Thoracic aorta (tissue), 2 donors: Measurements from ENCODE around the gene ICA1. TPM values are rescaled to one million over a fixed set of nuclear protein-coding genes. Genes with fewer than 3 reads are reported as not detected.

Experiments
- ATAC-seq: fragments of 150-250 bp; one replicate; pipeline ENCODE4 v1.8.0; 2017; ENCODE audit warnings: low read depth; ENCODE audit not compliant: insufficient number of reproducible peaks, low FRiP score
- DNase-seq: peaks from one replicate; pipeline ENCODE4 v3.0.0-alpha.2; 2020; ENCODE audit warnings: low spot score
- H3K27ac ChIP-seq, 2 donors: fragments of 200-600 bp; sonication (generic); 1 replicate in 1 of 2; 2 replicates in 1 of 2; pipeline ENCODE4 v1.5.1; 2016; ENCODE audit warnings: mild to moderate bottlenecking in 2 of 2, moderate library complexity in 2 of 2
- H3K27me3 ChIP-seq: fragments of 200-600 bp; sonication (generic); replicated peaks from 2 replicates; pipeline ENCODE4 v1.6.0; 2016; ENCODE audit warnings: mild to moderate bottlenecking; ENCODE audit not compliant: insufficient read depth
- H3K36me3 ChIP-seq: fragments of 200-600 bp; sonication (generic); one replicate; pipeline ENCODE4 v1.5.1; 2016
- H3K4me1 ChIP-seq, 2 donors: fragments of 200-600 bp; sonication (generic); 1 replicate in 1 of 2; 2 replicates in 1 of 2; pipeline versions ENCODE4 v1.5.1 to v1.6.0; 2016; ENCODE audit warnings: low read depth in 2 of 2, mild to moderate bottlenecking in 1 of 2; ENCODE audit not compliant: control insufficient read depth in 1 of 2
- H3K4me3 ChIP-seq: fragments of 200-600 bp; sonication (generic); 2 replicates; pipeline ENCODE4 v1.5.1; 2016; ENCODE audit warnings: mild to moderate bottlenecking
- H3K9me3 ChIP-seq: fragments of 200-600 bp; sonication (generic); 2 replicates; pipeline ENCODE4 v1.5.1; 2016
- total RNA-seq, 2 donors: library from RNA; depleted of rRNA; stranded (reverse); fragments of >200 nt; gene quantifications; one replicate each; pipeline versions ENCODE4 v1.1.0 to v1.2.3, GENCODE V29; 2016
- TF ChIP-seq, protein P1 (sequence below): fragments of 200-600 bp; sonication (generic); IDR thresholded peaks from one replicate; pipeline ENCODE4 v1.5.1; 2019; ENCODE audit warnings: antibody characterized with exemption

Gene ICA1
- total RNA-seq, 2 donors from 2014 or later: 6.6 to 9.9 TPM

DNA sequence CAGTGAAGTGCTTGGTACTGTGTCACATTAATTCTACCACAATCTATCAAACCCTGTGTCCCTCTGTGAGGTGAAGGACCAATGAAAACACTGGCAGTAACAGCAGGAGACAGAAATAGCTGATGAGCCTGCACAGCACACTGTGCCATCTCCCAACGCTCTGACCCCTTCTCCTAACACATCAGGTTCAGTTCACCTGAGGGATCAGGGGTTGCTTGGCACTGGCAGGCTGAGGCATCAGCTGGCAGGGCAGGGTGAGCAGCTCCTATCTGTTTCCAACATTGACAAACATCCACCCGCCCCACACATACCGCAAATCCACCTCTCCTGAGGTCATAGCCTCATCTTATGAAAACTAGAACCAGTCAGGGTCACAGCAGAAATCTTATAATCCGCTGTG lies 120.9 kb downstream of the ICA1 start:
- H3K36me3 ChIP-seq: no peaks in the 10 kb centered on the region
- ATAC-seq (no peak), DNase-seq (no peak)
- TF ChIP-seq, protein P1, sequence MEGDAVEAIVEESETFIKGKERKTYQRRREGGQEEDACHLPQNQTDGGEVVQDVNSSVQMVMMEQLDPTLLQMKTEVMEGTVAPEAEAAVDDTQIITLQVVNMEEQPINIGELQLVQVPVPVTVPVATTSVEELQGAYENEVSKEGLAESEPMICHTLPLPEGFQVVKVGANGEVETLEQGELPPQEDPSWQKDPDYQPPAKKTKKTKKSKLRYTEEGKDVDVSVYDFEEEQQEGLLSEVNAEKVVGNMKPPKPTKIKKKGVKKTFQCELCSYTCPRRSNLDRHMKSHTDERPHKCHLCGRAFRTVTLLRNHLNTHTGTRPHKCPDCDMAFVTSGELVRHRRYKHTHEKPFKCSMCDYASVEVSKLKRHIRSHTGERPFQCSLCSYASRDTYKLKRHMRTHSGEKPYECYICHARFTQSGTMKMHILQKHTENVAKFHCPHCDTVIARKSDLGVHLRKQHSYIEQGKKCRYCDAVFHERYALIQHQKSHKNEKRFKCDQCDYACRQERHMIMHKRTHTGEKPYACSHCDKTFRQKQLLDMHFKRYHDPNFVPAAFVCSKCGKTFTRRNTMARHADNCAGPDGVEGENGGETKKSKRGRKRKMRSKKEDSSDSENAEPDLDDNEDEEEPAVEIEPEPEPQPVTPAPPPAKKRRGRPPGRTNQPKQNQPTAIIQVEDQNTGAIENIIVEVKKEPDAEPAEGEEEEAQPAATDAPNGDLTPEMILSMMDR: no peak
- no peaks in the 10 kb centered on the region for H3K9me3 ChIP-seq
- H3K27ac ChIP-seq: no peak overlapping the region
- H3K27me3 ChIP-seq: no peaks in the 10 kb centered on the region
- H3K4me3 ChIP-seq: no peak overlapping the region
- H3K4me1 ChIP-seq: no peaks in the 10 kb centered on the region

DNA sequence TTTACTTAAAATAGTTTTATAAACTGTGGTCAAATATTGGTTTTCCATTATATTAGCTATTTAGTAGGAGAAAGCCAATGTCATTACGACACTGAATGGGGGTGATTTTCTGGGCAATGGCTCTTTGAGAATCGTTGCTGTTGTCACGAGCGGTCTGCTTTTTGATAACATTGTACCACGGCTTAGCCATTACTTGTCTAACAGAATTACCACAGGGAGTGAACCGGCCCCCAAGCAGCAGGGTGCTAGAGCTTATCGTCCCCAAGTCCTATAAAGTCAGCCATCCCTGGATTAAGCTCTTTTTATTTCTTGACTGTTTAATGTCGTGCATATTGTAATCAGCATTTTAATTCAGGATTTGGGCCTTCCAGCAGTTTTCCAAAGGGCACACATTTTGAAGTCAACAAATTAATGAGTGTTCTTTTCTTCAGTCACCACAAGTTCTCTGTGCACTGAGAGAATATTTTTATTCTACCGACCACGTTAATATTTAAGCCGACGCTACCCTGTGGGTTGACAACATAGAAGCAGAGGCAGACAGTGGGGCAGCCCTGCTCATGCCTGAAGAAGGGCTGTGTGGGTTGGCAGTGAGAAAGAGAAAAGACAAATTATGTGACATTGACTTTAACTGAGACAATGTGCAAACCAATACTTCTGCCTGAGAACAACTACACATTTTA lies 125.8 kb downstream of the ICA1 start:
- DNase-seq: no peak
- ATAC-seq: no peak
- no peaks in the 10 kb centered on the region for H3K27me3 ChIP-seq
- H3K27ac ChIP-seq: no peak overlapping the region
- TF ChIP-seq, protein P1: no peak
- H3K36me3 ChIP-seq: no peaks in the 10 kb centered on the region
- no peaks in the 10 kb centered on the region for H3K9me3 ChIP-seq
- H3K4me3 ChIP-seq: no peak overlapping the region
- no peaks in the 10 kb centered on the region for H3K4me1 ChIP-seq

DNA sequence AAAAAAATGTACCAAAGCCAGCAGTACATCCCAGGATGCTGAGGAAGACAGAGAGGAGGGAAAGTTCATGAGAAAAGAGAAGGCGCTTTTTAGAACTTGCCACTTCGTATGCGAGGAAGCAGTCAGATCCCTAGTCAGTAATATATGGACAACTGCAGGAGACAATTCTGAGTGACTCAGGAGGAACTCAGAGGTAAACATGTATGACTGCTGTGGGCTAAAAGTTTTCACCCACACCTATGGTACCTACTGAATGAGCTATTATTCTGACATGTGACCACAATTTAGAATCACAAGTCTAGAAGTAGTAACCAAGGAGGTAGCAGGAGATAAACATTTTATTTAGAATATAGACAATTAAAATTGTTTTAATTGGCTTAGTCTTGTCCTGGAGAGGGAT lies 126.5 kb downstream of the ICA1 start:
- ATAC-seq (no peak), DNase-seq (no peak)
- Histone ChIP-seq H3K36me3 (no peaks in the 10 kb centered on the region), H3K4me3 (no peak overlapping the region), H3K27ac (no peak overlapping the region), H3K4me1 (no peaks in the 10 kb centered on the region), H3K9me3 (no peaks in the 10 kb centered on the region), H3K27me3 (no peaks in the 10 kb centered on the region)
- TF ChIP-seq, protein P1: no peak

DNA sequence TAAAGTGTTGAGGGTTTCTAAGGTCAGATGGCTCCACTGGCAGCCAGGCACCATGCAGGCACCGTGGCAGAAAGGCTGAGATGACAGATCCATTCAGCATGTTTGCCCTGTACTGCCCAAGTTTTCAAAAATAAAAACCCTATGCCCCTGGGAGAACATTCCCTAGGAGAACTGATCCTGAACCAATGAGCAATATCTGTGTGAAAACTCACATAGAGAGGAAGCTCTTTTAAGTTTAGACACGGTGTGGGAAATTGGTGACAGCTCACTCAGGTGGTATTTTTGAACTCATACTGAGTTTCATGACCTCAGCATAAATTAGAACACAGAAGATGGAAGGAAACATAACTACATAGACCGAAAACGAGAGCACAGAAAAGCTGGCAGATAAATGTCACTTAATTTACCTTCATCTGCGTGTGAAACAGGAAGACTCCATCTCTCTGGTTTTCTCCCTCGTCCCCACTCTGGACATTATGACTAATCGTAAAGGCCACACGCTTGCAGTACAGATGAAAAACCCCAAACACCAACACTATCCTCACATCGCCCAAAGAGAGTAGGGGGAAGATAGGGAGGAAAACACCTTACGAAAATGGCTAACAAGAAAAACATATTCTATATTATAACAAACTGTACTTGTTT lies 127.8 kb downstream of the ICA1 start:
- Histone ChIP-seq H3K4me3 (no peak overlapping the region), H3K27me3 (no peaks in the 10 kb centered on the region), H3K9me3 (no peaks in the 10 kb centered on the region), H3K4me1 (no peaks in the 10 kb centered on the region), H3K36me3 (no peaks in the 10 kb centered on the region), H3K27ac (no peak overlapping the region)
- ATAC-seq: no peak
- TF ChIP-seq, protein P1: no peak
- DNase-seq: no peak

DNA sequence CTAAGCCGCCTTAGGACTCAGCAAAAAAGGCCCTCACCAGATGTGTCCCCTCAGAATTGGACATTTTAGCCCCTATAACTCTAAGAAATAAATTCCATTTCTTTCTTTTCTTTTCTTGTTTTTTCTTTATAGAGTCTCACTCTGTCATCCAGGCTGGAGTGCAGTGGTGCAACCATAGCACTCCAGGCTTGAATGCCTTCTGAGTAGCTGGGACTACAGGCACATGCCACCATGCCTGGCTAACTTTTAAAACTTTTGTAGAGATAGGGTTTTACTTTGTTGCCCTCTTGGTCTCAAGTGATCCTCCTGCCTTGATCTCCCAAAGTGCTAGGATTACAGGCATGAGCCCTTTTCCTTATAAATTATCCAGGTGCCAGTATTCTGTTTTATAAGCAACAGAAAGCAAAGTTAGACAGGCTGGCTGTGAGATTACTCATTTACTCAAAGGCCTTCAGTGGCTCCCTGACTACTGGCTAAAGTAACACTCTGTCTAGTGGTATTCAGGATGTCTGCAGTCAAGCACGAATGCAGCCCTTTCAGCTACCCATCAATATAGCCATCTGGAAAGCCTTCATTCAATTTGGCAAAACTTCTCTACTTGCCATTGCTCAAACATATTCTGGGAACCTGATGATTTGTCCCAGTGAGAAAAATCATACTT lies 128.6 kb downstream of the ICA1 start:
- Histone ChIP-seq H3K9me3 (no peaks in the 10 kb centered on the region), H3K27ac (no peak overlapping the region), H3K4me1 (no peaks in the 10 kb centered on the region), H3K36me3 (no peaks in the 10 kb centered on the region), H3K27me3 (no peaks in the 10 kb centered on the region), H3K4me3 (no peak overlapping the region)
- TF ChIP-seq, protein P1: no peak
- no peak for DNase-seq
- no peak for ATAC-seq
